ENCODE results near the gene FBXO7.
A peak's percentile ranks its signal among the peaks of the same experiment; 100 is the strongest.

Gene FBXO7

DNA sequence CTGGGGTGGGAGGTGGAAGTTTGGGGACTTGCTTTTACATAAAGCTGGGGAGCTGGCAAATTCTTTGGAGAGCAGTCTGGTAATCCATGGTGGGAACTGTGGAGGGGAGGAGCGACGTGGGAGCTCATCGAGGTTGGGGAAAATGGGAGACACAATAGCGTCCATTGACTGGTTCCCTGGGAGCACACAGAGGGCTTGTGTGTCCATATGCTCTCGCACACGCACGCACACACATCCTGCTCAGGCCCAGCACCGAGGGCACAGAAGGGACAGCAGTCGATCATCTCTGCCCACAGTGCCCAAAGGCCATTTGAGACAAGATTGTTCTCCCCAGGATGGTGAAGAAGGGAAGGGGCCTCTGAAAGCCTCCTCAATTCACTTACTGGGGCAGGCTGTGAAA, 53.7 kb downstream of the FBXO7 start:
- TF ChIP-seq, protein P1, sequence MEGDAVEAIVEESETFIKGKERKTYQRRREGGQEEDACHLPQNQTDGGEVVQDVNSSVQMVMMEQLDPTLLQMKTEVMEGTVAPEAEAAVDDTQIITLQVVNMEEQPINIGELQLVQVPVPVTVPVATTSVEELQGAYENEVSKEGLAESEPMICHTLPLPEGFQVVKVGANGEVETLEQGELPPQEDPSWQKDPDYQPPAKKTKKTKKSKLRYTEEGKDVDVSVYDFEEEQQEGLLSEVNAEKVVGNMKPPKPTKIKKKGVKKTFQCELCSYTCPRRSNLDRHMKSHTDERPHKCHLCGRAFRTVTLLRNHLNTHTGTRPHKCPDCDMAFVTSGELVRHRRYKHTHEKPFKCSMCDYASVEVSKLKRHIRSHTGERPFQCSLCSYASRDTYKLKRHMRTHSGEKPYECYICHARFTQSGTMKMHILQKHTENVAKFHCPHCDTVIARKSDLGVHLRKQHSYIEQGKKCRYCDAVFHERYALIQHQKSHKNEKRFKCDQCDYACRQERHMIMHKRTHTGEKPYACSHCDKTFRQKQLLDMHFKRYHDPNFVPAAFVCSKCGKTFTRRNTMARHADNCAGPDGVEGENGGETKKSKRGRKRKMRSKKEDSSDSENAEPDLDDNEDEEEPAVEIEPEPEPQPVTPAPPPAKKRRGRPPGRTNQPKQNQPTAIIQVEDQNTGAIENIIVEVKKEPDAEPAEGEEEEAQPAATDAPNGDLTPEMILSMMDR (conservative IDR thresholded peaks at IDR 0.05; ENCODE audit: low read length): no peak

DNA sequence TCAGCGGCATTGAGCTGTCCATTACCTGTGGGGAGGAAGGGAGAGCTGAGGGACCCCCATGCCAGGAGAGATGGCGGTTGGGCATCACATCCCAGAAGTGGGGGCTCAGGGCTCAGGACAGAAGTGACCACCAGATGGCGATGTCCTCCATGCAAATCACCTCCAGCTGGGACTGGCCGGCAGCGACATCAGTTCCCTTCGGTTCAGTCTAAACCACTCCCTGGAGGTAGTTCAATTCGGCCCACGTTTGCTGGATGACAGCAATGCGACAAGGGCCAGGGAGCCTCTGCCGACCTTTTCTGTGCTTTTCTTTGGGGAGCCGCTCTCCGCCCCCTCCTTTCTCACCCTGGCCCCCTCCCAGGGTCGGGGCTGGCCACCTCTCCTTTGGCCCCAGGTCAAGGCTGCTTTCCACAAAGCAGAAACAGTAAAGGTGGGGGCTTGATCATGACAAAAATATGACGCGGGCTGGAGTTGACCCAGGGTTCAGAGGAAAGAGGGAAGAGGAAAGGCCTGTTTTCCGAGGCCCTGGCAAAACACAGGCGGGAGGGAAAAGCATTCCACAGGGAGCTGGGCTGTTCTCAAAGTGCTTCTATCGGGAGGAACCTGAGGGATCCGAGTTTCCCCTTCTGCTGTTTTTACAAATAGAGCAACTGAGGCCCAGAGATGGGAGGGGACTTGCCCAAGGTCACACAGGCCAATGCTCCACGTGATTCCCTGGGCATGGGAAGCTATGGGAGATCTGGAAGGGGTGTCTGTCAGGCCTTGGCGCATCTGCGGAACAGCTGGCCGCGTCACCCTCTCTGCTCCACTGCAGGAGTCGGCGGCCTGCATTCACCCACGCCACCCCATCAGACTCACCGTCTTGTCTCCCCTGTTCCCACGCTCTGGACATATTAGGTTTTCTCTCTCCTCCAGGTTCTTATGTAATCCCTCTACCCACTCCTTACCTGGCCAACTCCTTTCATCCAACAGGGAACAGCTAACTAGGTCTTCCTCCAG, 54.7 kb downstream of the FBXO7 start:
- TF ChIP-seq, protein P1 (conservative IDR thresholded peaks at IDR 0.05; ENCODE audit: low read length): peak; percentile 89
- peak; percentile 87 for DNase-seq (ENCODE audit: low read depth)
- no peak overlapping the region for H3K4me3 ChIP-seq (ENCODE audit: low read length)

More for the DNA sequence above, 53.7 kb downstream of the FBXO7 start:
- no peak for DNase-seq (ENCODE audit: low read depth)
- H3K4me3 ChIP-seq (ENCODE audit: low read length): no peak overlapping the region

DNA sequence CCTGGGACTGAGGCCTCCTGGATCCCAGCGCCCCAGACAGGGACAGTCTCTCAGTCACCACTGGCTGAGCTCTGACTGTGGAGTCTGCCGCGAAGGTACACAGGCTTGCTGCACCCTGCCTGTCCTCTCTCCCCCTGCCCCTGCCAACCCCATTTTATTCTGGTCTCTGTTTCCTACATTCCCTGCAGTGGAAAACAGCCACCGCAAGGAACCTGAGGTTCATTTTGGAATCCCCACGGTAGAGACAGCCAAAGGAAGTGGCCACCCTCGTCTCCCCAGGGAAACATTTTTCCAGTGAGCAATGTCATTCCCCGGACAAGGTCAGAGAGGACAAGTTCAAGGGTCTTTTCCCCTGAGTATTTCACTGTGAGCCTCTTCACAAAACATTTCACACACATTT, 56.6 kb downstream of the FBXO7 start:
- H3K4me3 ChIP-seq (ENCODE audit: low read length): no peak overlapping the region
- TF ChIP-seq, protein P1 (conservative IDR thresholded peaks at IDR 0.05; ENCODE audit: low read length): no peak
- peak; percentile 73 for DNase-seq (ENCODE audit: low read depth)

DNA sequence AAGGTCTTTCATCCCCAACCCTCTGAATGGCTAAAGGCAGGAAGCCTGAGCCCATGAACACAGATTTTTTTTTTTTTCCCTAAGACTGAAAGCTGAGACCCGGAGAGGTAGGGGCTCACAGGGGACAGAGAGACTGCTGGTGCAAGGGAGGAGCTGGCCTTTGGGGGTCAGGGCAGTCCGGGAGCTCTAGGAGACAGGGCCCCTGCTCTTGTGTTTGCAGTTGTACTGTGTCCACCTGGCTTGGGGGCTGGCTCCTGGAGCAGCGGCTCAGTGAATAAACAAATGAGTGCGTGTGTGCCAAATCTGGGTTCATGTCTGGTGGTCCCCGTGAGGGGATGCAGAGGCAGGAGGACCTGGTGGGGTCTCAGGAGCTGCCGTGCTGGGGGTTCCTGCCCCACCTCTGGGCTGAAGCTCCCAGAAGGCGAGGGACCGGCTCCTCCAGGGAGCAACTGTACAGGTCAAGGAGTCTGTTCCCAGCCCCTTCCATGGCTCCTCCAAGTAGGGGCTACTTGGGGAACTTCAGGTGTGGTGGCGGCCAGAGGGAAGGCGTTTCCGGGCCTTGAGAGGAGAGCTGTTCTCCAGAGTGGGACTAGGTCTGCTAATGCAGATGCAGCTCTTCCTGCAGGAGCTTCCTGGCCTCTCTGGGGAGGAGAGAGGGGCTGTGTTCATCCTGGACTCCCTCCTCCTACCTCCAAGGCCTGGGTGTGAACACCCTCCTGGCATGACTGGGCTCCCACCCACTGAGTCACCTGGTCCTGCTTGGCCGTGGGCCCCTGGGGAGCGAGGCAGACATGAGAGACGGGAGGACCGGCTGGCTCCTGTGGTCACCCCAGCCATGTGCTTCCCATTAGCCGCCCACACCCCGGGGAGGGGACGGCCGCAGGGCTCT, 57.6 kb downstream of the FBXO7 start:
- DNase-seq (ENCODE audit: low read depth): peak; percentile 97
- H3K4me3 ChIP-seq (ENCODE audit: low read length): no peak overlapping the region
- TF ChIP-seq, protein P1 (conservative IDR thresholded peaks at IDR 0.05; ENCODE audit: low read length): no peak; the same call in 1 of the 2 replicates

DNA sequence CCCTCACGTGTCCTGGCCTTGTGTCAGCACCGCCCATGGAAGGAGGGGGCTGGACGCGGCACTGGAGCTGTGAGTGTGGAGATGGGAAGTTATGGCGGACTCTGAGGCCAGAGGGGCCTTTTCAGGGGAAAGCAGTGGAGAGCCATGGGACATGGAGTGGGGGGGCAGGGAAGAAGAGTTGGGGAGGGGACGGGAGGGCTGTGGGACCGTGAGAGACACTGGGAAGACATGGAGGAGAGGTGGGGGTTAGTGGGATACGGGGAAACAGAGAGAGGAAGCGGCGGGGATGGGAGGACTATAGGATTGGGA, 58.2 kb downstream of the FBXO7 start:
- DNase-seq (ENCODE audit: low read depth): no peak
- no peak overlapping the region for H3K4me3 ChIP-seq (ENCODE audit: low read length)
- TF ChIP-seq, protein P1 (conservative IDR thresholded peaks at IDR 0.05; ENCODE audit: low read length): no peak

DNA sequence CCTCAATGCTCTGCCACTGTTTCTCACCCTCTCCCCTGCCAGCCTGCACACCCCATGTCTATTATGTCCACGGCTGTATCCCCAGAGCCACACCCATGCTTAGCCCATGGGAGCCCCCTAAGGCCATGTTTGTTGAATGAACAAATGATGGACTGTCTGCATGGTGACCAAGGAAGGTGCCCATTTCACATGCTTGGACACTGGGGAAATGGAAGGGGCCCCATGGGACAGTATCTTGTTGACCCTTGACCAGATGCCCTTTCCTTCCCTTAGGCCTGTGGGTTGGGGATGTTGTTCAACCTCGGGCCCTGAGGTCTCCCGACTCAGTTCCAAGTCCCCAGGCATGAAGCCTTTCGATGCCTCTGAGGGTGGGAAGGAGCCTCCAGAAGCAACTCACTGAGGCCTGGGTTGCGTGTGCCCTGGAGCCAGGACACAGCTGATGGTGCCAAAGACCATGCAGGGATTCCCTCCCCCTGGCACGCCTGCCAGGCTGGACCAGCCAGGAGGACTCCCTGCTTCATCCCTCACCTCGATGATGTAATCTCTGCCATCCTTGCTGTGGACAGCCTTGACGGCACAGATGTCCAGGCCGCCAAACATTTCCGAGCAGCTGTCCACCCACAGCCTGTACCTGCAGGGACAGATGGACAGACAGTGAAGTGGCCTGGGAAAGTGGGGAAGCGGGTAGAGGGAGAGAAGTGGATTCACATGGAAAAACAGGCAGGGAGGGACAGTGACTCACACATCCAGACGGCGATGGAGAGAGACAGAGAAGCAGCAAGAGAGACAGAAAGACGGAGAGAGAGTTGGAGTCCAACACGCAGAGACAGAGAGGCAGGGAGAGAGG, 58.9 kb downstream of the FBXO7 start:
- H3K4me3 ChIP-seq (ENCODE audit: low read length): no peak overlapping the region
- TF ChIP-seq, protein P1 (conservative IDR thresholded peaks at IDR 0.05; ENCODE audit: low read length): no peak
- peak; percentile 60 for DNase-seq (ENCODE audit: low read depth)

All from AG10803 (cell line).